Upper lobe of right lung (tissue), 1 donor: Measurements from ENCODE around the gene AGBL1. TPM values are rescaled to one million over a fixed set of nuclear protein-coding genes. Genes with fewer than 3 reads are reported as not detected.

ENCODE experiments used
- ATAC-seq: fragments of 200-7000 bp; cut with Tn5 transposase; one replicate; pipeline ENCODE4 v1.9.1; 2020; ENCODE audit warnings: mild to moderate bottlenecking, moderate library complexity
- DNase-seq: peaks from one replicate; pipeline ENCODE4 v3.0.0-alpha.2; 2020
- H3K27ac ChIP-seq: fragments of 200-600 bp; one replicate; pipeline ENCODE4 v1.8.0; 2022
- H3K27me3 ChIP-seq: fragments of 200-600 bp; one replicate; pipeline ENCODE4 v1.8.0; 2022; ENCODE audit warnings: mild to moderate bottlenecking
- H3K36me3 ChIP-seq: fragments of 200-600 bp; one replicate; pipeline ENCODE4 v1.8.0; 2022
- H3K4me1 ChIP-seq: fragments of 200-600 bp; one replicate; pipeline ENCODE4 v1.8.0; 2022
- H3K4me3 ChIP-seq: fragments of 200-600 bp; one replicate; pipeline ENCODE4 v1.8.0; 2022; ENCODE audit warnings: mild to moderate bottlenecking
- H3K9me3 ChIP-seq: fragments of 200-600 bp; one replicate; pipeline ENCODE4 v1.8.0; 2022
- intact Hi-C: fragments of 100-400 bp; cut with DNase I; formaldehyde crosslinking; loops from one replicate; pipeline ENCODE4 v1.11.0; 2022
- total RNA-seq: library from RNA; stranded (reverse); fragmentation: NEBNext Ultra II Directional; extraction: Animal tissue kit (Norgen Biotek cat#: 25700); gene quantifications from one replicate; pipeline ENCODE4 v1.2.1, GENCODE V29; 2021
- TF ChIP-seq, protein P1 (sequence below): fragments of 200-600 bp; IDR thresholded peaks from one replicate; pipeline ENCODE4 v1.8.0; 2022; ENCODE audit warnings: antibody characterized with exemption
- donor health status: DM: no; HTN: yes; CAD: no; lungs with severe emphysema.

AGBL1 gene
- total RNA-seq, 1 donor from 2014 or later: 6.5 TPM

DNA sequence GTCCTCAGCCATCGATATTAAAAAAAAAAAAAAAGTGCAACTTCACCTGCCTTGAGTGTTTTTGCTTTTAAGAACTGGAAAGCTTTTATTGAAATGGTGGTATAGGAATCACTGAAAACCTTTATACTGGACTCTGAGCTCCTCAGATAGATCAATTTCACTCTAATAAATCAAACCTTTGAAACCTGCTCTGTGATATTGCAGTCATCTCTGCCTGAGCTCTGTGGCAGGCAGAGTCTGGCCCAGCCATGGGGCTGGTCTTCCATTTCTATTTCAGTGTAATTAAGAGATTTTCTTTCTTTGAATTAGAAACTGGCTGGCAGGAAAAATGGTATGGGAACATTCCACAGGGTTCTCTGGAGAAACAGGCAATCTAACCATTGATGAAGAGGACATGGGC, 762.5 kb downstream of the AGBL1 start:
- H3K36me3 ChIP-seq: no peaks in the 10 kb centered on the region
- intact Hi-C loops: no loop called here
- TF ChIP-seq, protein P1, sequence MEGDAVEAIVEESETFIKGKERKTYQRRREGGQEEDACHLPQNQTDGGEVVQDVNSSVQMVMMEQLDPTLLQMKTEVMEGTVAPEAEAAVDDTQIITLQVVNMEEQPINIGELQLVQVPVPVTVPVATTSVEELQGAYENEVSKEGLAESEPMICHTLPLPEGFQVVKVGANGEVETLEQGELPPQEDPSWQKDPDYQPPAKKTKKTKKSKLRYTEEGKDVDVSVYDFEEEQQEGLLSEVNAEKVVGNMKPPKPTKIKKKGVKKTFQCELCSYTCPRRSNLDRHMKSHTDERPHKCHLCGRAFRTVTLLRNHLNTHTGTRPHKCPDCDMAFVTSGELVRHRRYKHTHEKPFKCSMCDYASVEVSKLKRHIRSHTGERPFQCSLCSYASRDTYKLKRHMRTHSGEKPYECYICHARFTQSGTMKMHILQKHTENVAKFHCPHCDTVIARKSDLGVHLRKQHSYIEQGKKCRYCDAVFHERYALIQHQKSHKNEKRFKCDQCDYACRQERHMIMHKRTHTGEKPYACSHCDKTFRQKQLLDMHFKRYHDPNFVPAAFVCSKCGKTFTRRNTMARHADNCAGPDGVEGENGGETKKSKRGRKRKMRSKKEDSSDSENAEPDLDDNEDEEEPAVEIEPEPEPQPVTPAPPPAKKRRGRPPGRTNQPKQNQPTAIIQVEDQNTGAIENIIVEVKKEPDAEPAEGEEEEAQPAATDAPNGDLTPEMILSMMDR: no peak
- H3K9me3 ChIP-seq: no peaks in the 10 kb centered on the region
- H3K27ac ChIP-seq: no peak overlapping the region
- DNase-seq: no peak
- H3K27me3 ChIP-seq: no peaks in the 10 kb centered on the region
- H3K4me1 ChIP-seq: no peaks in the 10 kb centered on the region
- no peak overlapping the region for H3K4me3 ChIP-seq
- no peak for ATAC-seq

DNA sequence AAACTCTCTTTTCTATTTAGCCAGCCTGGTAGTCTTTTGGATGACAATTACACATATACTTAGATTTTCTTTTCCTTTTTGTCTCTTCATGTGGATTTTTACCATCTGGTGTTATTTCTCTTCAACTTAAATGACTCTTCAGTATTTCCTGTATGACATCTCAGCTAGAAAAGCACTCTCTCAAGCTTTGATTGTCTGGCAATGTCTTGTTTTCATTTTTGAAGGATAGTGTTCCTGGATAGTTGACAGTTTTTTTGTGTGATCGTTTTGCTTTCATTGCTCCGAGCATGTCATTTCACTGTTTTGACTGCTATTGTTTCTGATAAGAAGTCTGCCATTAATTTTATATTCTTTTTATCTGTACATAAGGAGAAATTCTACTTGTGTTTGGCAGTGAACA, 766.4 kb downstream of the AGBL1 start:
- intact Hi-C loops: no loop called here
- no peak overlapping the region for H3K27ac ChIP-seq
- no peaks in the 10 kb centered on the region for H3K36me3 ChIP-seq
- no peak for ATAC-seq
- no peak for DNase-seq
- H3K27me3 ChIP-seq: no peaks in the 10 kb centered on the region
- TF ChIP-seq, protein P1: no peak
- no peak overlapping the region for H3K4me3 ChIP-seq
- no peaks in the 10 kb centered on the region for H3K9me3 ChIP-seq
- H3K4me1 ChIP-seq: no peaks in the 10 kb centered on the region

DNA sequence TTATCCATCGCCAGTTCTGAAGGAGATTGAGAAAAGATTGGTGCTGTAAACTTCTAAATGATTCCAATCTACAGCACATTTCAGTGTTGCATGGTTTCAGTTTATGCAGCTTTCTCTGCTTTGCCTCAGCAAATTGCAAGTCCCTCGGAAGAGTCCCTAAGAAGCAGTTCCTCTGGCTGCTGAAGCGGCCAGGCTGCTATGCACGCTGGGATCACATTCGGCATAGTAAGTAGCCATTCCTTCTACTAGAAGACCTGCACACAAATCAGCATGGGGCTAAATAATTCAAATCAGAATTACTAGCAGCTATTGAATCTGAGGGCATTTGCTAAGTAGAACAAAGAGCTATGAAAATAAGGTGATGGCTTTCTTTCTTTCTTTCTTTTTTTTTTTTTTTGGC, 769.5 kb downstream of the AGBL1 start:
- no peaks in the 10 kb centered on the region for H3K27me3 ChIP-seq
- TF ChIP-seq, protein P1: no peak
- intact Hi-C loops: no loop called here
- H3K27ac ChIP-seq: no peak overlapping the region
- no peaks in the 10 kb centered on the region for H3K4me1 ChIP-seq
- ATAC-seq (no peak), DNase-seq (no peak)
- no peak overlapping the region for H3K4me3 ChIP-seq
- no peaks in the 10 kb centered on the region for H3K9me3 ChIP-seq
- no peaks in the 10 kb centered on the region for H3K36me3 ChIP-seq

DNA sequence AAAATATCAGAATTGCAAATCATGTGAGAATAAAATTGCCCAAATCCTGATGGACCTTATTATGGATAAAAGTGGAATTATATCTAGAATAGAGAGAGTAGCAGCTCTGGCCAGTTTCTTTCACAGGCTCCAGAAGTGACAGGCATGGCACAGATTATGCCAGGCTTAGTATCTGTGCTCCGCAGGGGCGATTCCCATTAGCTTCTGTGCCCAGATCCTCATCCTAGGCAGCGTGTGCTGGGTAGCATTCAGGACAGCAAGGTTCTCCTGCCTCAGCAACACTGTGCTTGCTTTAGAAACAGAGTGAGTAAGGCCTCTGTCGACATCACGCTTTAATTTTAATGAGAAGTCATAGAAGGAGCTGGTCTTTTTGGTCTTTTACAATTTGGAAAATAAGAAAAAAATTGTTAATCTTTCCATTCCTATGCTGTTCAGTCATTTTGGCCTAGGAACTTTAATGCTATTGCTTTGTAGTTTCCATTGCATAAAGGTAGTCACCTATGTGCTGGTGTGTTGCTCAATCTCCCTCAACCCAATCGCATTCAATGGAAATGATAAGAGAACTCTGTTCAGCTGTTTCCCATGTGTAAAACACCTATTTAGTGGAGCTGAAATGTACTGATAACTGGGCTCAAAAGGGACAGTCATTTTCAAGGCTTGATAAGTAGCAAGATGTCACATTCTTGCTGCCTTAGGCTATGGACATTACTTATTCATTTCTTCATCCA, 770.1 kb downstream of the AGBL1 start:
- TF ChIP-seq, protein P1: no peak
- no peaks in the 10 kb centered on the region for H3K9me3 ChIP-seq
- no peaks in the 10 kb centered on the region for H3K4me1 ChIP-seq
- DNase-seq (no peak), ATAC-seq (no peak)
- intact Hi-C loops: no loop called here
- no peaks in the 10 kb centered on the region for H3K36me3 ChIP-seq
- H3K27ac ChIP-seq: no peak overlapping the region
- no peaks in the 10 kb centered on the region for H3K27me3 ChIP-seq
- no peak overlapping the region for H3K4me3 ChIP-seq

DNA sequence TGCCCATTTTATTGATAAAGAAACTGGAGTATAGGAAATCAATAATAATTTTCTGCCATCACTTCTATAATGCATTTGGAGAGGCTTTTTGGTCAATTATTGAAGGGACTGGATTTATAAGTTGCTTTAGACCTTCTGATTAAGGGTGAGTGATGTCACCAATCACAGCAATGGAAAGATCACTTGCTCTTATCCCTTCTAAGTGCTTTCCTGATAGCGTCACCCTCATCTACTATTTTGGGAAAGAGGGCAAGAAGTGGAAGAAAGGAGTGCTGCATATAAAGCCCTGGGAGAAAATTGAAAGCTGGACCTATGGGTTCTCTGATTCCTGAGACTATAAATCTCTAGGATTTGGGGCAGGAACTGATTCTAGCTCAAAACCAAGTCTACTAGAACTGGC, 771.3 kb downstream of the AGBL1 start:
- ATAC-seq (no peak), DNase-seq (no peak)
- Histone ChIP-seq H3K4me1 (no peaks in the 10 kb centered on the region), H3K4me3 (no peak overlapping the region), H3K9me3 (no peaks in the 10 kb centered on the region), H3K36me3 (no peaks in the 10 kb centered on the region), H3K27ac (no peak overlapping the region), H3K27me3 (no peaks in the 10 kb centered on the region)
- intact Hi-C loops: no loop called here
- TF ChIP-seq, protein P1: no peak

DNA sequence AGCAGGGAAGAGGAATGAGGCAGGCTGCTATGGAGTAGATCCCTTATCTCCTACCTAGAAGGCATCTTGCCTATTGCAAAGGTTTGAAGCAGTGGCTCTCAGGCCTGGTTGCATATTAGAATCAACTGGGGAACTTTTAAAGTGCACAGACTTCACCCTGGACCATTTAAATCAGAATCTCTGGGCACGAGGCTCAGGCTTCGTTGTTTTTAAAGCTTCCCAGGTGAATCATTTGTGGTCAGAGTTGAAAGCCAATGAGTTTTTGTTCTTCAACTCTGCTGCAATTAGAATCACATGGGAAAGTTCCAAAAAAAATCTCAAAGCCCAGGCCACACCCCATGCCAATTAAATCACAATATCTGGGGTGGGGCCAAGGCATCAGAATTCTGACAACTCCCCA, 773.1 kb downstream of the AGBL1 start:
- Histone ChIP-seq H3K9me3 (no peaks in the 10 kb centered on the region), H3K27me3 (no peaks in the 10 kb centered on the region), H3K4me1 (no peaks in the 10 kb centered on the region), H3K4me3 (no peak overlapping the region), H3K36me3 (no peaks in the 10 kb centered on the region), H3K27ac (no peak overlapping the region)
- intact Hi-C loops: no loop called here
- TF ChIP-seq, protein P1: no peak
- no peak for DNase-seq
- ATAC-seq: no peak
